Endometrial microvascular endothelial cells (primary cell): ENCODE results near the gene PRR18. TPM values are rescaled to one million over a fixed set of nuclear protein-coding genes. Genes with fewer than 3 reads are reported as not detected.
"Not testable (repeated sequence)": the region's sequence is repeated elsewhere in the genome, so short reads cannot be mapped to it uniquely, and the experiment has no call there.

Source experiments
- in situ Hi-C: cut with HindIII; loops from 2 replicates; pipeline ENCODE4 v1.10.0; 2017; ENCODE audit warnings: low sequenced_read_pairs, low pct_unique_long_range_greater_than_20kb; ENCODE audit errors: inconsistent ontology term
- total RNA-seq: library from RNA; depleted of rRNA; stranded (reverse); fragments of >200 nt; gene quantifications from one replicate; pipeline ENCODE4 v1.2.3, GENCODE V29; 2015; ENCODE audit errors: inconsistent ontology term

Gene PRR18, protein sequence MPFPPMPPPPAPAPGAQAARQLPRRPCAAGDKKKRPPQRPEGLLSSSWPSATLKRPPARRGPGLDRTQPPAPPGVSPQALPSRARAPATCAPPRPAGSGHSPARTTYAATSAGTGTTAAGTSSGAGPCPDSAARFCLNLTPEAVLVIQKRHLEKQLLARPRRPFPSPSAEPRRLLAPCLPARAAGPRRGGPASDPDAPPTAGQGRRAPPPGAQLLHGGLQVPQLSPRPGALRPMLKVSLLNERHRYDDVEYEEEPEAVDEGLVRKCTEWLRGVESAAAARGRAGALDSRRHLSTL
- total RNA-seq = not detected

DNA sequence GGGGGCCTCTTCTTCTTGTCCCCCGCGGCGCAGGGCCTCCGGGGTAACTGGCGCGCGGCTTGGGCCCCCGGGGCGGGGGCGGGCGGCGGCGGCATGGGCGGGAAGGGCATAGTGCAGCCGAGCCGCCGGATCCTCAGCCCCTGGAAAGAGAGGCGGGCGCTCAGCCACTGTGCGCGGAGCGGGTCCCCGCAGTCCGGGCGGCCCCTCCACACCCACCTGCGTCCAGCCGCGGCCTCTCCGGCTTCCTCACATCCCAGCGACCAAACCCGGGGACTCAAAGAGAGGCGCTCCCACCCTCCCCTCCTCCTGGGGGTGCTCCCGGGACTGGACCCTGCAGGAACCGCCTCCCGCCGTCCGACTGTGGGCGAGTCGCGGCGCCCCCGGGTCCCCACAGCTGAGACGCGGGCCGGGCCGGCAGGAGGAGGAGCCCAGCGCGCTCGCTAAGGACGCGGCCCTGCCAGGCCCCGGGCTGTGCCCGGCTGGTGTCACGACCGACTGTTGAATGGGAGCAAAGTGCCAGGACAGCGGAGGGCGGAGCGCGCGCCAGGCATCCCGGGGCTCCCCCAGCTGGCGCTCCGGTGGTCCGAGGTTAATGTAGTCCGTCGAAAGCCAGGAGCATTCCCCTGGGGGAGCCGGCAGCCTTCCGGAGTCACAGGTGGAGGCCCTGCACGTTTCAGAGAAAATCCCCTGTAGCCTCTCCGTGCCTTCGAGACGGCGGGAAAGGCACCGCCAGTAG lies at the start of gene PRR18:
Gene PRR18, minus strand, starts transcription at position 360 of the 736 bp plus-strand sequence. Its CDS starts 250 bp downstream, at position 110.
- in situ Hi-C loops = no loop called here

DNA sequence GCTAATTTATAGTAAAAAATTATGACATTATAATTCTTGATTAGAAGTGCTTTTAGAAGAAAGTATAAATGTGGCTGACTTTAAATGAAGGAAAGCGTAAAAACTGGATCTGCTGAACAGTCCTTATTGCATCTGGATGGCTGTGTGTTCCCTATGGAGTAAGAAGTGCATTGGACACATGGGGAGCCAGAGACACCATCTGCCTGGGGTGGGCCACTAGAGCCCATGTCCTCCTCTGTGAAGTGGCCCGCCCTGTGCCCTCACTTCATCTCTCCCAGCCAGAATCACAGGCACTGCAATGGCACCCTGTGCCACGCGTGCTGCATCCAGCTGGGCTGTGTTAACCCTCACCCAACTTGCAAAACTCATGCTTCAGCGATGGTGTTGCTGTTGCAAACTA lies 47.4 kb upstream of the PRR18 start:
- in situ Hi-C loops = no loop called here

DNA sequence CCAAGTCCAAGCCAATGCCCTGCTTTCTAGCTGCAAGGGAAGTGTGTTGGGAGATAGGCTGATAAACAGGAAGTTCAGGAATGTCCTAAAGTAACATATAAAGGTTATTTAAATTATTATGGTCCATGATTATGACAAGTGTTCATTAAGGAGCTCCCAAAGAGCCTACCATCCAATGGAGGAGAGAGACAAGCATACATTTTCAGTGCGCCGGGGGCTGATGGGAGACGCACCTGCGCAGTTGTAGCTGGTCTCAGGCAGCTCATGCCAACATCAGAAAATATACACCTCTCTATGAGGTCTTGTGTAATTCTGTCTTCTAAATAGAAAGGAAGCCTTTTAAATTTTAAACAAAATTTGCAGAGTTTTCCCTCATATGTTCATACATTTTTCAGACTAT lies 46.8 kb upstream of the PRR18 start:
- in situ Hi-C loops = no loop called here

DNA sequence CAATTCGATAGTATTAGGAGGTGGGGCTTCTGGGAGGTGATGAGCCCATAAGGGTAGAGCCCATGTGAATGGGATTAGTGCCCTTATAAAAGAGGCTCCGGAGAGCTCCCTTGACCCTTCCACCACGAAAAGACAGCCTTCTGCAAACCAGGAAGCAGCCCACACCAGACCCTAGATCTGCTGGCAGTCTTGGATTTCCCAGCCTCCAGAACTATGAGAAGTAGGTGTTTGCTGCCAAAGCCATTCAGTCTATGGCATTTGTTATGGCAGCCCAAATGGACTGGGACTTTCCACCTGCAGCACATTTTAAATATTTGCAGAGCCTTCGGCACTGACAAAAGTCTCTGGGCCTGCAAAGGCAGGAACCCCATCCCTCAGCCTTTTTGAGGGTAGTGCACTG lies 46.0 kb upstream of the PRR18 start:
- in situ Hi-C loops = no loop called here

DNA sequence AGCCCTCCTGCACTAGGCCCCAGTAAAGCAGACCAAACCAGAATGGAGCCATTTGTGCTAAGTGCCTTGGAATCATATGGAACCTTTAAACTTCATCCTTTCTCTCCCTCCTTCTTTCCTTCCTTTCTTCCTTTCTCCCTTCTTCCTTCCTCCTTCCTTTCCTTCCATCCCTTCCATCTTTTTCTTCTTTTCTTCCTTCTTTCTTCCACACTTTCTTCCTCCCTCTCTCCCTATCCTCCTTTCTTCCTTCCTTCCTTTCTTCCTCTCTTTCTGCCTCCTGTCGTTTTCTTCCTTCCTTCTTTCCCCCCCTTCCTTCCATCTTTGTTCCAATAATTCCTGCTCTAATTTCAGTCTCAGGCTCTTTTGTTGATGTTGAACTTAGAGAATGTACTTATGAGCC lies 45.3 kb upstream of the PRR18 start:
- in situ Hi-C loops = no loop called here

DNA sequence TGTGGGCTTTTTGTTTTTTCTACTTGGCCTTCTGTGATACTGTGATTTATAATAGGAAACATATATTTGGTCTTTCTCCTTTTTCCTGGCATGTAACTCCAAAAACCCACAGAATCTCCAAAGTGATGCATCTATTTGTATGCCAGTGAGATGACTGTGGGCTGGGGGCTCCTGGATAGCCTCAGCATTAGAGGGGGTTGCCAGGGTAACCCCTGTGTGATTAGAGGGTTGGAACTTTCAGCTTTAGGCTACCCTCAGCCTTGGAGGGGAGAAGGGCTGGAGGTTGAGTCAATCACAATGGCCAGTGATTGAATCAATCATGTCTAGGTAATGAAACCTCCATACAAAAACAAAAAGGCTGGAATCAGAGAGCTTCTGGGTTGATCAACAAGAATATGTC lies 44.7 kb upstream of the PRR18 start:
- in situ Hi-C loops = no loop called here

DNA sequence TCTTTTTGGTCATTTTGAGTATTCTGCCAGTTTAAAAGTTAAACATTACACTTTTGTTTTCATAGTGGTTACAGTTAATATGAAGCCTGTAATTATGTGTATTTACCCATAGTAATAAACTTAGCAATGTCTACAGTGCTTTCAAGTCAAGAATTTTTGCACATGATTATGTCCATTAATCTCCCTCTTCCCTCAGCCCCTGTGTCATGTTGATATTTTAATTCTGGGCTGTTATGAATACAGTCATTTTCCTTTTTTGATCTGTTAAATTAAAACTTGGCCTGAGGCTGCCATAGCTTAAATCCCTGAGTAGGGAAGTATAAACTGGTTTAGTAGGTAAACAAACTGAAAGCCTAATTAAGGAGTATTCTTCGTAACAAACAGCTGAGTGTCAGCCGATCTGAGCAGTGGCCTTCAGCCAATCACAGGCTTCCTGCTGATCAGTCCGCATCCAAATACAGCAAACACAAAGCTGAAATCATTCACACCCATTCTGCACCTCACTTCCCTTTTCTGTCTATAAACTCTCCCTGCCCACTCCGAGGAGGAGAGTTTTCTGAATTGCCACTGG lies 43.6 kb upstream of the PRR18 start:
- in situ Hi-C loops = no loop called here

DNA sequence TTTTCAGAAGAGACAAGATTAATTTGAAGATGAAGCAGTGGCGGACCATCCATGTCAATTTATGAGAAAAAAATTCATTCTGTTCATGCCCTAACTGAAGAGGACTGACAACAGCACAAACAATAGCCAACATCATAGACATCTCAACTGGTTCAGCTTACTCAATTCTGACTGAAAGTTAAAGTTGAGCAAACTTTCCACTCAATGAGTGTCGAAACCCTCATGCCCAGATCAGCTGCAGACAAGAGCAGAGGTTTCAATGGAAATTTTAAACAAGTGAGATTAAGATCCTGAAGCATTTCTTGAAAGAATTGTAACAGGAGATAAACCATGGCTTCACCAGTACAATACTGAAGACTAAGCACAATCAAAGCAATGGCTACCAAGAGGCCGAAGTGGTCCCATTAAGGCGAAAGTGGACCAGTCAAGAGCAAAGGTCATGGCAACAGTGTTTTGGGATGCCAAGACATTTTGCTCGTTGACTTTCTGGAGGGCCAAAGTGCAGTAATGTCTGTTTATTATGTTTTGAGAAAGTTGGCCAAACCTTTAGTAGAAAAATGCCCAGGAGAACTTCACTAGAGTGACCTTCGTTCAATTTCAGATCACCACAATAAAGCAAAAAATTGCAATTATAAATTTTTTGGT lies 40.2 kb upstream of the PRR18 start:
- in situ Hi-C loops = no loop called here

DNA sequence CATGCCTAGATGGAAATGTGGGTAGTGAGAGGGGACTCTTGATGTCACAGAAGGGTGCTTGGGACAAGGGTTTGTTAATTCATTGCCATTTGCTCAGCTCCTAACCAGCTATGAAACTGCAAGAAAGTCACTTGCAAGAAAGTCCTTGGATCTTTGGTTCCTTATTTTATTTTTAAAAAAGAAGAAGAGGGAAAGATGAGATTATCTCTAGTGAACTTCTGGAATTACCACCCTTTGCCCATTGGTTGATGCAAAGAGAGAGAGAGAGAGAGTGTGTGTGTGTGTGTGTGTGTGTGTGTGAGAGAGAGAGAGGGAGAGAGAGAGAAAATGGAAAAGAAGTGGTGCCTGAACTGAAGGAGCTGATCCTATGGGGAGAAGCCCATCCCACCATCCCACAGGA lies 38.8 kb upstream of the PRR18 start:
- in situ Hi-C loops = no loop called here

DNA sequence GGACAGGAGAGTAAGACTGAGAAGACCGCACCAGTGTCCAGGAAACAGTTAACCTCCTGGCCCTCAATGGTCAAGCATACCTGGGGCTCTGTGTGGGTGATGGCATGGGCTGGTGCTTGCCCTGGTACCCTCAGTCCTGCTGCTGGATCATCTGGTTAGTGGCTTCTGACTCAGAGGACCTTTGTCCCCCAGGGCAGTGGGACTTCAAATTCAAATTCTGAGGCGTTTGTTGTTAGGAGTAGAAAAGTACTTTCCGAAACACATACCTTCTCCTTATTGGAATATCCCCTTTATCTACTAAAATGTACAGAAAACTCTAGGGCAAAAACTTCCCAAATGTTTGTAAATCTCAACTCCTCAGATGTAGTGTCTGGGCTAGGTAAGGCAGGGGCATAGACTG lies 38.3 kb upstream of the PRR18 start:
- in situ Hi-C loops = no loop called here

DNA sequence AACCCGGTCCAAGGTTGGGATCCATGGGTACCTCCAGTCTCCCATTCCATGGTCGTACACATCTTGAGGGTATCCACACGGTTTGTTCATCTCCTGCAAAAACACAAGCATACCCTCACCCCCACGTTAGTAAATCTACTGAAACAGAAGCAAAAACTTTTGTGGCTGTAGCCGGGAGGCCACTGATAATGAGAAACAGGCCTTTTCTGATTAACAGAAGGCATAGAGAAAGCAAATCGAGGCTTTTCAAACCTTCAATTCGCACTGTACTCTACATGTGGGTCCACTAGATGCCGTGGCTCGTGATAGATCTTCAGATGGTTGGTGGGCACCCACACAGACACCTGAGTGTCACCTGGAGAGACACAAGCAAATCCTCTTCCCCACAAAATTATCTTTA lies 37.5 kb upstream of the PRR18 start:
- in situ Hi-C loops = not testable (repeated sequence)

DNA sequence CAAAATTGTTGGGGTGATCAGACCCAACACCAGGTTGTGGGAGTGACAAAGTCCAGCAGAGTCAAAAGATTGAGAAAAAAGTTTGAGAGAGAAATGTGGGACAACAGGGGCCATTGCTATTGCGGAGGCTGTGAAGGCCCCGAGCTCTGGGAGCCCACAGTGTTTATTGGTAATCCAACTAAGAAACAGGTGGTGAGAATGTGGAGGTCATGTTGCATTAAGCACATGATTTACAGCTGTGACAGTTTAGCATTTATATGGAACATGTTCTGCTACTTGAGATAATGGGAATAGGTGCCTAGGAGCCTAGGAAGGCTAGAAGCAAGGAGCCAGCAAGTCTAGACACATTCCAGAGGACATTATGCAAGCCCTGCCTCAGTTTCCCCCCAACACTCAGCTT lies 36.7 kb upstream of the PRR18 start:
- in situ Hi-C loops = not testable (repeated sequence)

DNA sequence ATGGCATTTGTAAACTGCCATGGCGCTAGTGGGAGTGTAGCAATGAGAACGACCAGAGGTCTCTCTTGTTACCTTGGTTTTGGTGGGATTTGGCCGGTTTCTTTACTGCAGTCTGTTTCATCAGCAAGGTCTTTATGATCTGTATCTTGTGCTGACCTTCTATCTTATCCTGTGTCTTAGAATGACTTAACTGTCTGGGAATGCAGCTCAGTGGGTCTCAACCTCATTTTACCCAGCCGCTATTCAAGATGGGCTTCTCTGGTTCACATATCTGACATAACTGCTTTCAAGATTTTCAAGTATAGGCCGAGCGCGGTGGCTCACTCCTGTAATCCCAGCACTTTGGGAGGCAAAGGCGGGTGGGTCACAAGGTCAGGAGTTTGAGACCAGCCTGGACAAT lies 36.0 kb upstream of the PRR18 start:
- in situ Hi-C loops = no loop called here

DNA sequence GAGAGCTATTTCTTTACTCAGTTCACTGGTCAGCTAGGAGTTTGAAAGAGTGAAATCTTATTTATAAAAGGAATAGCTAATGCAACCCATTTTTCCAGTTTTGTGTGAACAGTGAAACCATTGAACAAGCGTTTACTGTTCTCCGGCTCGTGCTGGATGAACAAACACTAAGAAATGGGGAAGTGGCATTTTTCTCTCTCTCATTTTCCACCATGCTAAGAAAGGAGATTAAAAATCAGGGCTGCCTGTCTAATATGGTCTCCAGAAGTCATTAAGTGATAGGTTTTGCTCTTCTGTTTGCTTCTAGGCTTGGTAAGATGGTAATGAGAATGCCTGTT lies 34.9 kb upstream of the PRR18 start:
- in situ Hi-C loops = no loop called here

DNA sequence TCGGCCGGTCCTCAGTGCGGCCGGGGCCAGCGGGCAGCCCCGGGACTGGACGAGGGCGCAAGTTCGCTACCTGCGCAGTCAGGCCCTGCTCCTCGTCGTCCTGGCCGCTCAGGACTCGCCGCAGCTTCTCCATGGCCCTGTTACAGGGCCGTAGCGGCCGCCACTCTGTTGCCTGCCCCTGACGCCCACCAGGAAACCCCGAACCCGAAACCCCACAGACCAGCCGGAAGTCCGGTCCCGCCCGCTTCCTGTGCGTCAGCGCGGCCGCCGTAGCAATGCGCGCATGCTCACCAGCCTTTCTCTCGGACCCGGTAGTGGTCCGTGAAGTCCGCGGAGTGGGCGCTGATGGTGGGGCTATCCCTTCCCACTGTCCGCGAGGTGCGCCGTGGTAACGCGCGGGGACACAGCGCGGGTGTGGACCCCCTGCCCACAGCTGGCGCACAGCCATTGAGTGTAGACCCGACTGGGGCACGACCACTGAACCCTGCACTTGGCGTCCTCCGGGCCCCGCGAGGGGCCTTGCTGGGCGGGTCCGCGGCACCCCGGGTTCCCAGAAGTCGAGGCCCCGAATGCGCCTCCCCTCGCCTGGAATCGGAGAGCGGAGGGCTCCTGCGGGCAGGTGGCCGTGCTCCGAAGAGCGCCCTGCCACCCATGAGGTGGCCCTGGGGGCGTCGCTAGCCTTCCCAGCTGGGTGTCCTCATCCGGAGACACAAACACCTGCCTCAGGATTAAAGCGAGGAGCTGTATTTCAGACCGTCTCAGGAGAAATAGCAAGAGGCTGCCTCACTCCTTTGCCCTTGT lies 34.4 kb upstream of the PRR18 start, which contains the start of gene SFT2D1:
Gene SFT2D1, minus strand, starts transcription at position 197 of the 801 bp plus-strand sequence. Its CDS starts 64 bp downstream, at position 133.
- in situ Hi-C loops = no loop called here

DNA sequence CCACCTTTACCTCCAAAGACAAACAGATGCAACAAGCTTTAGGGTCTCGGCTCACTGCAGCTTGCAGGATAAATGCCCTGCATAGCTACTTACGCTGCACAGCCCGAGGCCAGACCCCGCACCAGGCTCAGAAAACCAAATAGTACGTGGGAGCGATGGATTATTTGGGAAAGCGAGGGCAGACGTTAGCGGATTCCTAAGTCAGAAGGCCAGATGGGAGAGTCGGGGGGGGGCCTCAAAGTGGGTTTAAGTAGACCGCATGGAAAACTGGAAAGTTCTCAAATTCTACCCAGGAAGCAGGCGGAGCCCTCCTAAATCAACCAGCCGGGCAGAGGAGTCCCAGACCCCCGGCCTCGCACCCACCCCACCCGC lies 33.8 kb upstream of the PRR18 start:
- in situ Hi-C loops = no loop called here

DNA sequence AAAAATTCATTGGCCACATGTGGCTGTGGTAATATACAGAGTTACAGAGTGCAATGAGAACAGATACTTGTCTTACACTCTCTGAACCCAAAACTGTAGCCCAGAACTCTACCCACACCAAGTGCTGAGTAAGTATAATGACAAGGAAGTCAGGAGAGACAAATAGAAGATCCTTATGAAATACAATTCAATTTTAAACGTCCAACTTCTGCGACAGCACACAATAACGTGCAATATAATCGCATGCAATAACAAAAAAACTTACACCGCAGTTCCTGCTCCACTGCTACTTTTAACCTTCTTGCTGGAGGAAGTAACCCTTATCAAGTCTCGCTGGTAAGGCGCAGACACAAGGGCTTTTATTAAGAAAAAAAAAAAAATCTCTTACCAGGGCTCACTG lies 33.3 kb upstream of the PRR18 start:
- in situ Hi-C loops = no loop called here

DNA sequence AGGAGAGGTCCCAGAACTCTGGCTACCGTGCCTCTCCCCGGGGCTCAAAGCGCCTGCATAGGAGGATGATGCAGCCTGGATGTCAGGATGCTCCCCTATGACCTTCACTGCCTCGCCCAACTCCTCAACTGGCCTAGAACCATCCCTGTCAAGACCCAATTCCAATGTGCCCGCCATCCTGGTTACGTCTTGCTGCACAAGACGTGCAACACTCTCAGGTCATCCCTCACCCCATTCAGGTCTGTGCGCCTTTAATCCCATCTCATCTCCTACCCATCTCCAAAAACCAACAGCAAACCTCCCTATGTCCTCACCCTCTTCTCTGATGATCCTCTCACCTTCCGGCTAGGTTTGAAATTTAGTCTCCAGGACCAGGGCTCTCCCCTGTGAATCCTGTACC lies 30.7 kb upstream of the PRR18 start:
- in situ Hi-C loops = no loop called here

DNA sequence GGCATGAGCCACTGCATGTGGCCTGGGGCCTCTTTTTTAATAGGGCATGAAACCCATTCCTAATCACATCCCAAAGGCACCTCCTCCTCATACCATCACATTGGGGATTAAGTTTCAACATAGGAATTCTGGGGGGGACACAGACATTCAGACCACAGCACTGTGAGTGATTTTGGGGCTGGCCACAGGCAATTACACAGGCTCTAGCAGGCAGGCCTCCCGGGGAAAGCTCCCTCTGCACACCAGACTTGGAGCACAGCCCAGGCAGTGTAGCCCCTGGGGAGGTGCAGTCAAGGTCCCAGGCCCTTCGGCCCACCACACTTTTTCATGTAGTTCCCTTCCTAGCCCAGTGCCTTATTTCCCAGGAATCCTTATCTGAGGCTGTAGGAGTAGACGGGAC lies 28.7 kb upstream of the PRR18 start:
- in situ Hi-C loops = no loop called here
